GM23248 (cell line): ENCODE results near the gene FRAS1.

Experiments
- EZH2 ChIP-seq: fragments of 200-600 bp; sonication (generic); IDR thresholded peaks from 2 replicates; pipeline ENCODE4 v1.6.1; 2018; ENCODE audit warnings: antibody characterized with exemption, mild to moderate bottlenecking; ENCODE audit not compliant: insufficient read depth, poor library complexity, severe bottlenecking
- EZH2phosphoT487 ChIP-seq: fragments of 200-600 bp; sonication (generic); IDR thresholded peaks from 2 replicates; pipeline ENCODE4 v1.6.1; 2018; ENCODE audit warnings: antibody characterized with exemption, moderate library complexity, mild to moderate bottlenecking, low read depth; ENCODE audit not compliant: insufficient read depth

- TF ChIP-seq EZH2phosphoT487: no peak
- no peak for TF ChIP-seq EZH2
Observed at GRCh38 chr4:78022517-78022916, 34.6 kb upstream of the FRAS1 start.
